ENCODE measurements around the gene FRAS1.

Gene FRAS1

DNA sequence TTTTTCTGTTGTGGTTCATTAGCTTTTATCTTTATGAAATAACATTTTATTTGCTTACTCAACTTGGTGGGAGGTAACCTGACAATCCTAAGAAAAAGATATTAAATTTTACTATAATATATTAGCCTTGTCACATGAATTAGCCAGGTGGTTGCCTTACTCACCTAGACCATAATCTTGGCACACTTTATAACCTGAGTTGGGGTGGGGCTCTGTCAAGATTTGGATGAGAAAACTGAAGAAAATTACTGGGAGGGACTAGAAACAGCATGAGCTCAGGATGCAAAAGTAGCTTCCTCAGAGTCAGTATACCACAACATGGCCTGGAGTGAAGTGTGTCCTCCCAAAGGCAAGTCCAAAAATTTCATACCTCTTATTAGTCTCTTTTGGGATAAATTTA, 329.6 kb downstream of the FRAS1 start:
- DNase-seq, result no peak

DNA sequence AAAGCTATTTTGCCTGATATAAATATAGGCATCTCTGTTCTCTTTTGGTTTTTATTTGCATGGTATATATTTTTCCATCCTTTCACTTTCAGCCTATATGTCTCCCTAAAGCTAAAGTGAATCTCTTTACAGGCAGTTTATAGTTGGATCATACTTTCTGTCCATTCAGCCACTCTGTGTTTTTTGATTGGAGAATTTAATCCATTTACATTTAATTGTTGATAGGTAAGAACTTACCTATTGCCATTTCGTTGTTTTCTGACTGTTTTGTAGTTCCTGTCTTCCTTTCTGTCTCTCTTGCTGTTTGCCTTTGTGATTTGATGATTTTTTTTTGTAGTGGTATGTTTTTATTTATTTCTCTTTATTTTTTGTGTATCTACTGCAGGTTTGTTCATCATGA, 338.5 kb downstream of the FRAS1 start:
- no peak for DNase-seq

DNA sequence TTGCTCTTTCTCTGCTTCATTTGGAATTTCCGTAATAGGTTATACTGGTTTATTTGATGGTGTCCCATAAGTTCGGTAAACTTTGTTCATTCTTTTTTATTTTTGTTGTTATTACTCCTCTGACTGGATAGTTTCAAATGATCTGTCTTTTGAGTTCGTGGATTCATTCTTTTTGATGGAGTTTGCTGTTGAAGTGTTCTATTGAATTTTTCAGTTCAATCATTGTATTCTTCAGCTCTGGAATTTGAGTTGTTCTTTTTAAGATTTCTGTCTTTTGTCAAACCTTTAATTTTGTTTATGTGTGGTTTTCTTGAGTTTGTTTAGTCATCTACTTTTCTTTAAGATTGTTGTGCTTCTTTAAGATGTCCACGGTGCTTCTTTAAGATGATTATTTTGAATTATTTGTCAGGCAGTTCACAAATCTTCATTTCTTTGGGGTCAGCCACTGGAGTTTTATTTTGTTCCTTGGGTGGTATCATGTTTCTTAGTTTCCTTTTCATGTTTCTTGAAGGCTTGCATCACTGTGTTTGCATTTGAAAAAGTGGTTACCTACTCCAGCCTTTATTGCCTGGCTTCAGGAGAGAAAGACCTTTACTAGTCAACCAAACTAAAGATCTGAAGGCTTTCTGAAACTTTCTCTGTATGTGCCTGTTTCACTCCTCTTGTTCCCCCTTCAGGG, 339.6 kb downstream of the FRAS1 start:
- DNase-seq, result no peak

DNA sequence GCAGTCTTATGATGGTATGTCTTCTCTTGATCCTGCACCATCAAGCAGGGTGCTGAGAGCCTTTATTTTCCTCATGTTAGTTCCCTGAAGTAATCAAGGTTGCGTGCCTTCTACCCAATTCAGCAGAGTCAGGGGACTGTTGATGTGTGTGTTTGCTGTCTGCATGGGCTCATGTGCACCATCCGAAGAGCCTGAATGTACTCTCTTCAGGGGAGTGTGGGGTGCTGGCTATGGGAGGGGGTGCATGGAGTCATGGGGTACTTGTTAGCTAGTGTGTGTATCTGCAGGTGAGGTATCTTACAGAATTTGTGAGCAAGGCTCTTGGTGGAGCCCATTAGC, 340.1 kb downstream of the FRAS1 start:
- DNase-seq, result no peak

DNA sequence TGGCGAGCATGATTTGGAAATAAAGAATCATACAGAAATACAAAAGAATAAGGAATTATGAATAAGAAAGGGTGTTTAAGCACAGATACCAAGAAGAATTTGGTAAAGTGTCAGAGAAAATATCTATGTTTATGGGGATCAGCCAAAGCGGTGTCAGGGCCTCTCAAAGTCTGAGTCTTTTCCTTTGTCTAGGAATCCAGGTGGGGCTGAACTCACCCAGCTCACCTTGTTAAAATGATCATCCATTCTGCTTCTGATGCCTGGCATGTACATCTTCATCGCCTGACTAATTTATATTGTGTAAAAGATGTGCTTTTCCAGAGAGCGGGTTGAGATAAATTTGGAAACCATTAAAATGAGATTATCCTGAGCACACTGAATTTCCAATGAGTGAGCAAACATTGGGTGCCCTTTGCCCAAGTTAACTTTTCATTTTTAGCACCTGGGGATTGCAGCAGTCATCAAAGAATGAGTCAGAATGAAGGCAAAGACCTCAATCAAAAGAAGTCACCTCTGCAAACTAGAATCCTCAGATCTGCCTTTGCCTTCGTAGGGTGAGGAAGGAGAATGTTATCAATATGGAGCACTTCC, 352.6 kb downstream of the FRAS1 start:
- DNase-seq, result no peak

DNA sequence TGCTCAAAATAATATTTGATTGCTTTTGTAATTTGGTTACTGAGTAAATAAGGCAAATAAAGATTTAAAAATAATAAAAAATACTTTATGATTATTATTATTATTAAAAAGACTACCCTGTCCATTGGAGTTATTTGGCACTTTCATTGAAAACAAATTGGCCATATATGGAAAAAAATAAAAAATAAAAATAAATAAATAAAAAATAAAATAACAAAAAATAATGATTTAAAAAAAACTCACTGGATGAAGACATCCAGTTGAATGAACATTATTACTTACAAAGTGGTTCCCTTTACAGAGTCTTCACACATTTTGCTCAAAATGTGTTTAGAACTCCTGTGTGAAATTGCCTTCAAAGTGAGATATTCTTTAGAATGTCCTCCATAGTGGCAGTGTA, 353.1 kb downstream of the FRAS1 start:
- no peak for DNase-seq

DNA sequence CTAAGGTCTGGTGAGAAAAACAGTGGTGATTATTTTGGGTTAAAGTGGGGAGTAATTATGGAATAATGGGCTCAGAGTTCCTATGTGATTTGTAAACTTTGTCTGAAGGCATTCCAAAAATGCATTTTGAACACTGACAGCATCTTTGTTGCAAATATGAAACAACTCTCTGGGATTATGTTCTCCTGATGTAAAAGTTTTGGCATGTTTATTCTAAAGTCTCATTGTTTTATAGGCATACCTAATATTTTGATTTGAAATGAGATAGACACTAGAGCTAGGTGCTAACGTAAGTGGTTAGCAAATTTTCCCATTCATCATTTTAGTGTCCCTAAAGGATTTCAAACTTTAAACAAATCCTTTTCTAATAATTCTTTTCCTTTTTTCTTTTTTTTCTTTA, 353.6 kb downstream of the FRAS1 start:
- DNase-seq, result no peak

DNA sequence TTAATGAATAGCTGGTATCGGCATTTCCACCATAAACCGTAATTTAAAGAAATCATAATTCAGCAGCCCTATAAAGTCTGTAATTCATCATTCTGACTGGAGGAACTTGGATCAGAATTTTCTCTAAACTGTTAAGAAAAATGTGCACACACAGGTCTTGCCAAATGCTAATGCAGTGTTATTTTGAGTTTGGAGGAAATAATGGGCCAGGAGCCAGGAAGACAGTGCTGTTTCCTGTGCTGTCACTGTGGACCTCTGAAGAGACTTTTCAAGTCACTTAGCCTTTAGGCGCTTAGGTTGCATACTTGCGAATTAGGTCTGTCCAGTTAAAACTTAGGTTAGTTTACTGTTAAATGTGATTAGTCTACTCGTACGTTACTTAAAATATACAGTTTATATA, 357.0 kb downstream of the FRAS1 start:
- DNase-seq, result no peak

DNA sequence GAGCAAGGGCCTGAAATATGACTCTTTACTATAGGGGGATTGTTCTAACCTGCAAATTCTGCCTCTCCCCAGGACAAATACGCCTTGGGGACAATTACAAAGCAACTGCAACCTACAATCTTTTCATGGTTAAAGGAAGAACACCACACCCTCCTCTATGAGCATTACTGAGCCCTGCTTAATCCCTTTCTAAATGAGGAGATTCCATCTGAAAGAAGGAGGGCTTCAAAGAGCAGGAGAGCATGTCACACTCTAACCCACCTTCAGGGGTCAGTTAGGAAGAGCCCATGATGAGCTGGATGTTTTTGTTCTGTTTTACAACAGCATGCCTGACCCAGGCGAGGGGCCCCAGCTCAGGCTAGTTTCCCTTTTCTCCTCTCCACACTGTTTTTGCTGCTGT, 360.5 kb downstream of the FRAS1 start:
- DNase-seq, result no peak

DNA sequence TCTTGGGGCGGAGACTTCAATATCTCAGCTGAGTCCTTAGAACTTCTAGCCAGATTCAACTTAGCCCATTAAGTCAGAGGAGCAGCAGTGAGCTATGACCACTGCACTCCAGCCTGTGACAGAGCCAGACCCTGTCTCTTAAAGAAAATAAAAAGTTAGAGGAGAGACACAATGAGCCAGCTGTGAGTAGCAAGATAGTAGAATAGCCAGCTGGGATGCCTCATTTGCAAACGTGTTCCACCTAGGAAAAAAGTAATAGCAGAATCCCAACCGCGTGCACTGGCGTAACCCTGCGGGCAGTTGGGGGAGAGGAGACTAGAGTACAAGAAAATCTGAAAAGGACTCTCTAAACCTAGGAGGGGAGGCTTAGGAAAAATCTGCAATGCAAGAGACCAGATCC, 361.3 kb downstream of the FRAS1 start:
- DNase-seq, result no peak

DNA sequence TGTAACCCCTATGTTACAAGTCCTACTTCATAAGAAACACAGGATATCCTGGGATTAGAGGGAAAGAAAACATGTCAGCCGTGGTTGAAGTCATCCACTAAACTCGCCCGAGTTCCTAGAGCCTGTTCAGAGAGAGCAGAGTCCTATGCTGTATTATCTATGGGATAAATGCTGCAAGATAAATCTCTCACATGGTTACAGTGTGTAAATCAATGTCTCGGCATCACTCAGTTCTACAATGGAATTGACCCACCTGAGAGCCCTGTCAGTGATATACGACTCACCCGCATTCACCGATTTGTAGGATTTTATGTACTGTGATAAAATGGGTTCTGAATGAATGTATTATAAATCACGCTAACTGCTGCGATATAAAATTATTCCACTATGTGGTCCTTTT, 366.7 kb downstream of the FRAS1 start:
- no peak for DNase-seq

DNA sequence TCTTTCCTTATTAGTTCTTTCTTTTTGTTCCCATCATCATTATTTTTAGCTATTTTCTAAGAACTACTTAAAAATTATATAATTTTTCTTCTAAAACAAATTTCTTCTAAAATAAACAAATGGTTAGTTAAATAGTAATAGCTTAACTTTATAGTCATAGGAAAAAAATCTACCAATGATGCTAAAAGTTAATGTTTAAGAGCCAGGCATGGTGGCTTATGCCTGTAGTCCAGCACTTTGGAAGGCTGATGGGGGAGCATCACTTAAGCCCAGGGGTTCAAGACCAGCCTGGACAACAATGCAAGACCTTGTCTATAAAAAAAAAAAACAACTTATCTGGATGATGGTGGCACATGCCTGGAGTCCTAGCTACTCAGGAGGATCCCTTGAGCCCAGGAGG, 367.3 kb downstream of the FRAS1 start:
- no peak for DNase-seq

DNA sequence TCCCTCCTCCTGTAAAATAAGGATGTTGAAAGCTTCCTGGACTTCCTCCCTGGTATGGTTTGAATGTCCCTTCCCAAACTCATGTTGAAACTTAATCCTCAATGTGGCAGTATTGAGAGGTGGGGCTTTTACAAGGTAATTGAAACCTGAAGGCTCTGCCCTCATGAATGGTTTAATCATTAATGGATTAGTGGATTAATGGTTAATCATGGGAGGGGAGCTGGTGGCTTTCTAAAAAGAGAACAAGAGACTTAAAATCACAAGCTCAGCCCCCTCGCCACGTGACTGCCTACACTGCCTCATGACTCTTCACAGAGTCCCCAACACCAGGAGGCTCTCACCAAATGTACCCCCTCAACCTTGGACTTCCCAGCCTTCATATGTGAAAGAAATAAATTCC, 369.8 kb downstream of the FRAS1 start:
- DNase-seq, result no peak

DNA sequence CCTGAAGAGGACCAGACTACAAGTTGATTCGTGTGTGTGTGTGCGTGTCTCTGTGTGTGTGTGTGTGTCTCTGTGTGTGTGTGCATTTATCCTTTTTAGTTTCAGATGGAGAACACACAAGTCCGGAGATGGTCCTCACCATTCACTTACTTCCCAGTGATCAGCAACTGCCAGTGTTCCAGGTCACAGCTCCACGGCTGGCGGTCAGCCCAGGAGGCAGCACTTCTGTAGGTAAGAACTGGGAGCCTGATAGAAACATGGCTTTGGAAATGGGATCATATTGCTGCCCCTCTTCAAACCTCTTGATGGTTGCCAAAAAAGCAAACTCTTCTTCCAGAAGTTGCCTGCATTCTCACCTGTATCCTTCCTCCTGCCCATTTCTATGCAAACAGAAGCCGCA, 371.9 kb downstream of the FRAS1 start:
- no peak for DNase-seq

DNA sequence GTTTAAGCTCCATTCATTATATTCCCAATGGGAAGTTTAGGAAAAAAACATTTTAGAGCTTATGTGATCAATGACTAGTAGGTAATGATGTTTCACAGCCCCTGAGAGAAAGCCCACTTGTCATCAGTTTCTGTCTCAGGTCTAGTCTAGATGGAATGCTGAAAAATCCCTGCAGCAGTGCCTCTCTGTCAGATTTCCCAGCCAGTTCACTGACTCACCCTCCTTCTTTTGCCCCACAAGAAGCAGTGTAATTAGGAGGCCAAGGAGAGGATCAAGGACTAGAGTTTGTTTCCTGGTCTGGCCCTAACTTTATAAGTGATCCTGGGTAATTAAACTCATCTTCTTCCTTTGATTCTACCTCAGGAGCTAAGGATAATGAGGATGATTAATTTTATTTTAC, 375.8 kb downstream of the FRAS1 start:
- DNase-seq, result no peak

DNA sequence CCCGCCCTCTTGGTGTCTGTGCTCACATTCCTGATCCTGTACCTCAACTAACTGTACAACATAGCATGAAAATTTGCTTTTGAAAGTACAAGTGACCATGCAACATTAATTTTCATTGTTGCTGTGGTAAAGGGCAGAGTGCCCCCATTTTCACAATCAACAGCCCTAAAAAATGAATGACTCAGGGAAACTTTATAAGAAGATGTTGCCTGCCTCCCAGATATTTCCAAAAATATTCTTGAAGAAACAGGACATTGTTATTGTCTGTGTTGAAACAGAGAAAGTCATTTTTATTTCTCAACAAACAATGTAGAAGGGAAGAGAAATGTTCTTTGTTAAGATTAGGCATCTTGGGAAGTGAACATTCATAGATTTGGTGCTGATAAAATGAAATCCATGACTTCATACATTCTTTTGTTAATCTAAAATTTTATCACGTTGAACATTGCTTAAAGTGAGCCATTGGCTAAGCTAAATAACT, 380.5 kb downstream of the FRAS1 start:
- no peak for DNase-seq

DNA sequence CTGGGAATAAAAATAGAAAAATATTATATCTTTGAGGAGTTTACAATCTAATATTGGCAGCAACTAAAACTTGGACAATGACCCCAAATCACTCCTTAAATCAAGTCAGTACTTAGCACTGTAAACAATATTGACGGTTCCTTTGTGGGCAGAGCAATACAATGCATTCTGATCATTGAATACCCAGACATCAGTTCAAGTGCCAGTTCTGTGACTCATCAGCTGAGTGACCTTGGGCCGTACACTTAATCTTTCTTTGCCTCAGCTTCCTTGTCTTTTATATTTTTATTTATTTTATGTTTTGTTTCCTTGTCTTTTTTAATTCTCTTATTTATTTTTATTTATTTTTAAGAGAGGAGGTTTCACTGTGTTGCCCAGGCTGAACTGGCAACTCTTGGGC, 382.2 kb downstream of the FRAS1 start:
- no peak for DNase-seq

DNA sequence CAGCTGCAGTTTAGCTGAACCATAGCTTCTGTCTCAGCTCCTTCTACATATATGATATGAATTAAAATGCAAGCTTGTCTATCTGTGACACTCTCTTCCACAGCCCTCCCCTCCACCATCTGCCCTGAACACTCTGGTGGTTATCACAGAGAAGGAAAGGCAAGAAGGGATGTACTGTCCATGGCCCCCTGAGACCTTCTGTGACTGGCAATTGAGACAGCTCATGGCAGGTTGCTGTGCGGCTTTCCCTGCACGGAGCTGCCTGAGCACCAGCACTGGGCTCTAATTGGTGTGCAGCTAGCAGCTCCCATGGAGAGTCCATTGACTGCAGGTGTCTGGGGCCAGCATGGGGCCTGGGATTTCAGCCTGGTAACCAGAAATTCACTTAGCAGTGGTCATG, 384.6 kb downstream of the FRAS1 start:
- no peak for DNase-seq

DNA sequence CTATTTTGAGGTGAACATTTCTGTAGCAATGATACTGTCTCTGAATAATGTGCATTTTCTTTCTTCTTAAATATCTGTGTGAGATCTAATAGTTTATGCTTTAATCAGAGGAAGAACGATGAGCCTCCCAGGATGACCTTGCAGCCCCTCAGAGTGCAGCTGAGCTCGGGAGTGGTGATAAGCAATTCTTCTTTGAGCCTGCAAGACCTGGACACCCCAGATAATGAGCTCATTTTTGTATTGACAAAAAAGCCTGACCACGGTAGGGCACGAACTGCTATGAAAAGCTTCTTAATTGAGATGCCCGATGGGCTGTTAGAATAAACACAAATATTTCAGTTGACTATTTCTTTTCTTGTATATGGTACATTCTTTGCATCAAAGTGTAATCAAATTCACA, 389.5 kb downstream of the FRAS1 start:
- no peak for DNase-seq

DNA sequence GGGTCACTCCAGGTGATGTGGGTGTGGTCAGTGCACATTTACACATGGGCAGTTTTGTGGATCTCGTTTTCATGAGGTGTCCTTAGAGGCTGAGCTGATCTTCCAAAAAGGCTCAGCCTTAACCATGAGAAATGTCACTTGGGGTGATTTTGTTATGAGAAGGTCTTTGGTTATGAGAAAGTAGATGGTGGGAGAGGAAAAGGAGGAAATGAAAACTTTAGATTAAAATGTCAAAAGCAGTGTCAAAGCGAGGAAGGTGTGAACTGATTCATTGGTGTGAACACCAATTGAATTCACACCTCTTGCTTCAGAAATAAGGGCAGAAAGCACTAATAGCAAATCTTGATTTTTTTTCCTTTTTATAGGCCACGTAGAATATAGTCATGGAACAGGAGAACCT, 394.3 kb downstream of the FRAS1 start:
- no peak for DNase-seq

DNA sequence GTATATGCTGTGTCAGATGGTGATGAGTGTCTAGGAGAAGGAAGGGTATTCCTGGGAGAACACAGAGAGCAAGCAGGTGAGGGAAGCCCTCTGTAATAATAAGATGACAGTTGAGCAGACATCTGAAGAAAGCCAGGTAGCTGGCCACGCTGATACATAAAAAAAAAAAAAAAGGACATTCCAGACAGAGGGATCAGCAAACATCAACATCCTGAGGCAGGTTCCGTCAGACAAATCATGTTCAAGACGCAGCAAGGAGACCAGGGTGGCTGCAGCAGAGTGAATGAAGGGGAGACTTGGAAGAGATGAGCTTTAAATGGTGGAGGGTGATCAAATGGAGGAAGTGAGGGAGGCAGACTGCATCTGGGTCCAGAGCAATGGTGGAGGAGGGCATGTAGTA, 396.9 kb downstream of the FRAS1 start:
- no peak for DNase-seq

DNA sequence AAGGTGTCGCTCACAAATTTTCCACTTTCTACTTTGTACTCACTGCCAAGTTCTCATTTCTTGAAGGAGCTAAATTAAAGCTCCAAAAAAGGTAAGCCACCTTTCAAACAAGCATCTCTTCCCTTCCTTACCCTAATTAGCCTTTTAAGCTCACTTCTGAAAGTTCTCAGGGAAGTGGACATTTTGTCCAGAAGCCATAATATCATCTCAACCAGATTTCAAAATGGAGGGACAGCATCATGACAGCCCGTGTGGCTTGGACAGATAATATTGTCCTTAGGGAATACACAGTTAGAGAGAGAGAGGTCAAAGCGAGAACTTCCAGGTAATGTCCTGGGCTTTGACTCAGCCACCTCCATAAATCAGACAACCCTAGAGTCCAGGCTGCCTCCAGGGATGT, 400.6 kb downstream of the FRAS1 start:
- no peak for DNase-seq

DNA sequence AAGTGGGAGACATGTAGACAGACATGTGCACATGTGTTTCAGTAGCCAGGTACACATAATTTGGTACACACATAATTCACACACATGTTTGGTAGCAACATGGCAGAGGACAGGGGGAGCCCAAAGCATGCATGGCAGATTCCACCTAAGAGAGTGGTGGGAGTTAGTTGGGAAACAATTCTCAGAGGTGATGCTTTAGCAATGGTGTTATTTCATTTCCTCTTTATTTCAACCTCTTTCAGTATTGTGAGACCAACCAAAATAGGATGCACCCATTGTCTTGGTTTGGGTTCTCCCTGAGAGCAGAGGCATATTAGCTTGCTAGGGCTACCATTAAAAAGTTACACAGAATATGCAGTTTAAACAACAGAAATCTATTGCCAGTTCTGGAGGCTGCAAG, 402.2 kb downstream of the FRAS1 start:
- no peak for DNase-seq

DNA sequence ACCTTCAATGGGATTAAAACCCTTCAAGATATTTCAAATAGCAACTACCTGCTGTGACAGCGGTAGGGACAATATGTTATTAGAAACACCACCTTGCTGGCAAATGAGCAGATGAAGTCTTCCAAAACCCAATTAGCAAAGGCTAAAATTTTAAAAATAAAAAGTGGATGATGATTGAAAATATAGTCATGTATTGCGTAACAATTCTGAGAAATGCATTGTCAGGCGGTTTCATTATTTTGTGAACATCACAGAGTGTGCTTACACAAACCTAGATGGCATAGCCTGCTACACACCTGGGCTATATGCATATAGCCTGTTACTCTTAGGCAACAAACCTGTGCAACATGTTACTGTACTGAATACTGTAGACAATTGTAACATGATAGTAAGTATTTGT, 403.2 kb downstream of the FRAS1 start:
- DNase-seq, result no peak

DNA sequence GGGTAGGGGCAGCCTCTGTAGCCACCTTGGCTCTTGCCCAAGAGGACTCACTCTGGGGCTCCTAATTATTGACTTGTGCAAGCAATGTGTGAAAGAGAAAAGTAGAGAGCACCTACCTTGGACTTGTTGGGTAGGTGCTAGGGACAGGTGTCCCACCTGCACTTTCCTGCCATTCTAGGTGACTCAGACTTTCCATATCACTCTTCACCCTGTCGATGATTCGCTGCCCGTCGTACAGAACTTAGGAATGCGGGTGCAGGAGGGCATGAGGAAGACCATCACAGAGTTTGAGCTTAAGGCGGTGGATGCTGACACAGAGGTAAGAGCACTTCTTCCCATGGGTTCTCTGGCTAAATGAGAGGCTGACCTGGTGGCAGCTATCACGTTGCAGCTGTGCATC, 407.1 kb downstream of the FRAS1 start:
- DNase-seq, result no peak
